HL-60/S4 (cell line): ENCODE results near the gene FBXL17.

Experiments
- in situ Hi-C: fragments of 300-500 bp; cut with MboI; formaldehyde crosslinking; loops from 2 replicates; pipeline ENCODE4 v1.14.3; 2022; ENCODE audit warnings: low sequenced_read_pairs

Gene FBXL17

GRCh38 chr5:107874795-107875194 is 507.1 kb downstream of the FBXL17 start:
- in situ Hi-C loops: no loop called here

DNA sequence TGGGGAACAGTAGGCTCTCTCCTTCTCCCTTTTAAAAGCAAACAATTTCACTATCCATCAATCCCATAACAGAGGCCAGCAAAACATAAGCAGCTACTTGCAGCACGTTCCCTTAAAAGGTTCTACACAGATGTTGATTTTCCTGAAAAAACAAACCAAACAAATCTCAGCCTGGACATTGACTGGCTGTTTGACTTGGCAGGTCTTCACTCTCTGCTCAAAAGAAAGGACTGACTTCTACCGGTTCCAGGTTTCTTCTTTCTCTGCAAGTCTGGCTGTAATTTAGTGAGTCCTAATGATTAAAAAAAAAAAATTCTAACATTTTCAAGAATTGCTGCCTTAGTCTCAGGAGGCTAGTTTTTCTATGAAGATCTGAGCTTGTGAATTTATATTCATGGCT is 508.0 kb downstream of the FBXL17 start:
- in situ Hi-C loops: no loop called here

- in situ Hi-C loops: no loop called here
Measured at GRCh38 chr5:107871023-107871422, 510.9 kb downstream of the FBXL17 start.

GRCh38 chr5:107869438-107870115 is 512.3 kb downstream of the FBXL17 start:
- in situ Hi-C loops: no loop called here

- in situ Hi-C loops: no loop called here
Measured at GRCh38 chr5:107868650-107869409, 513.1 kb downstream of the FBXL17 start.

GRCh38 chr5:107867266-107867665 is 514.6 kb downstream of the FBXL17 start:
- in situ Hi-C loops: no loop called here

- in situ Hi-C loops: no loop called here
Measured at GRCh38 chr5:107864793-107865192, 517.1 kb downstream of the FBXL17 start.

DNA sequence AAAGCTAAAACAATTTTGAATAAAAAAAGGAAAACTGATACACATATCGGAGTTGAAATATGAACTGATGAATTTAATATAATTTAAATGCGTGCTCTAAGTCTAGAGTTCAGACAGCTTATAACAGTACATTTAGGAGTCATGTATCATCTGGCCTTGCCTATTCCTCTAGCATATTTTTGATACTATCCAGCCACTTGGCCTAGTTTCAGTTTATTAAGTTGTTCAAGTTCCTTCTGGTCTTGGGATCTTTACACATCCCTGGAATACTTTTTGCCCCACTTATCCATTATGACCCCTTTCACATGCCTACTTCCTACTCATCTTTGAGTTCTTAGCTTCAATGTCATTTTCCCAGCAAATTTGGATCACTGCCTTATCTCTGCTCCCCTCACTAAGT is 518.8 kb downstream of the FBXL17 start:
- in situ Hi-C loops: no loop called here

DNA sequence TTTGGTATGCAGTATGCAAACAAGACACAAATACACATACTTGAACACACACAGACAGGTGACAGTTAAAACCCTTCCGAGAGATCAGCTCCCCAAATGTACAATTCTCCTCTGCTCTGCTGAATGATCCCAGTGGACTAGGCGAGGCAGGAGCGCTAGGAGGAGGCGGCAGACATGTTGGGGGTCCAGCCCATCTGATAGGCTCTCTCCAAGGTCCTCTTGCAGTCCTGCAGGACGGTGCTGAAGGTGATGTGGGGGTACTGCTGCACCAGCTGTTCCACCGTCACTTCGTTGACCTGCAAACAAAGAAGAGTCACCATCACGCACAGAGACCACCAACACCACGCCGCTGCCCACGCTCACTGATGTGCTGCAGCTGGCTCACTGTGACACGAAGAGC is 520.3 kb downstream of the FBXL17 start:
- in situ Hi-C loops: no loop called here

DNA sequence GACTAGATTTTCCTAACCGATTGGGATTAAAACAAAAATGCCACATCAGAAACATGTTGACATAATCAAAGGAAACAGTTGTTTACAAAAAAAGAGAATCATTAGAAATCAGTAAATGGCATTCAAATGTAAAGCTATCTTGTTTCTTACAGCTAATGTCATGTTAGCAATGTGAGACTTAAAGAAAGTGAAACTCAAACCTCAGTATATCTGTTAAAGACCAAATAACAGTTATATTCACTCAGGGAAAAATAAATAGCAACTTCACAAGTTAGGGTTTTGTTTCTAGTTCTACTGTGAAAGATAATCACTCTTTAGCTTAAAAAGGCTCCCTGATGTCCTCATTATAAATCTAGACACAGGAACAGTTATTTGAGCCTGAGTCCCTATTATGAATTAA is 521.9 kb downstream of the FBXL17 start:
- in situ Hi-C loops: no loop called here

DNA sequence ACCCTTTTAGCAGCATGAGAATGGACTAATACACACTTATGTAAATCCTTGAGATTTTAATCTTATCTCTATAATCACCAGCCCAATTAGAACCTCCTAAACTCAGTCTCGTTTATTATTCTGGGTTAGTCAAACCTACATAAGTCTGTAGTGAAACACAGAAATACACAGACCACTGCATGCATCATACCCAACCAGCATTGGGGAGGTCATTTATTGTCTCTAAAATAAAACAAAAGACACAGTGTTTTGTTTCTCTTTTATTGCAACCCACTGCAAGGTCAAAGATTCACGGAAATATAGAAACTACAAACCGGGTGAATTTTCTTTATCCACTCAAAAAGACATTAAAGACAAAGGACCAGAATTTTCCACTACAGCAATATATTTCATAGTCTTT is 523.1 kb downstream of the FBXL17 start:
- in situ Hi-C loops: no loop called here

GRCh38 chr5:107858324-107858723 is 523.6 kb downstream of the FBXL17 start:
- in situ Hi-C loops: no loop called here

DNA sequence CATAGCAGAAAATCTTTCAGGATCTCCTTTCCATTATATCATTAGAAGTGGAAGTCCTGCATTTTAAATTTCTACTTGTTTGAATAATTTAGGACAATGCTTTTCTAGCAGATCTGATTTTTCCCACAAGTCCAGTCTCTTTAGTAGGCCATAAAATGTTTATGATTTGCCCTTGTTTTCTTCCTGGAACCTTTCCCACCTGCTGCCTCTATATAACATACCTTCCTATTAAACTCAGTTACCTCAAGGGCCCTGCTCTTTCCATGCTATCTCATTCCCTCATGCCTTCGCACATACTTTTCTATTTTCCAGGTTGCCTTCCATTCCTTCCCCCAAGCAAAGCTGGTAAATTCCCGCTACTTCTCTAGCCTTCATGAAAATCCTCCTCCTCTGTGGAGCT is 524.1 kb downstream of the FBXL17 start:
- in situ Hi-C loops: no loop called here

DNA sequence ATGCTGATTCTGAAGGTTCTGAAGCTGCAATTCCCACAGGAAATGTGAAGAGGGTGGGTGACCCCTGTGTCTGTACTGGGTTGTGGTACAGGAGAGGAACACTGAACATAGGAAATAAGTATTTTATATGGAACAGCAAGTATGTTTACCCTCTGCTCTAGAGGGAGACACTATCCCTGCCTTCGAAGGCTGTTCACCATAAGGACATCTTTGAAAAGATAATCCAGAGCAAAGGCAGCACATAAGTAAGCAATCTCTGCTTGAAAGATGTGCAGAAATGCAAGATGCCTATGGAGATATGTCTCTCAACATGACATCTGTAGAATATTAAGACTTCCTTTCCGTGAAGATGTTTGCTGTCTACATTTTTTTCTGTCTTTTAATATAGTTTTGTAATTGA is 526.7 kb downstream of the FBXL17 start:
- in situ Hi-C loops: no loop called here

- in situ Hi-C loops: no loop called here
Measured at GRCh38 chr5:107853696-107854095, 528.2 kb downstream of the FBXL17 start.

- in situ Hi-C loops: no loop called here
Measured at GRCh38 chr5:107853031-107853430, 528.9 kb downstream of the FBXL17 start.

DNA sequence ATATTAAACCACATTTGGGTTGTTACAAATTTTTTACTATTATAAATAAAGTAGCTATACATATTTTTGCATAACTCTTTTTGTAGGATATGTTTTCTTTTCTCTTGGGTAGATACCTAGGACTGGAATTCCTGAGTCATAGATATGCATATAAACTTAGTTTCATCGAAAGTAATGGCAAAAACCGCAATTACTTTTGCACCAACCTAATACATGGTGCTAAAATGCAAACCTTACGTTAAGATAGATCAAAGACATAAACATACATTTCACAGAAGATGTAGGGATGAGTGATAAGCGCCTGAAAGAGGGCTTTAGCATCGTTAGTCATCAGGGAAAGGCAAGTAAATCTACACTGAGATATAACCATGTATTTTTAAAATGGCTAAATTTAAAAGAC is 532.8 kb downstream of the FBXL17 start:
- in situ Hi-C loops: no loop called here

DNA sequence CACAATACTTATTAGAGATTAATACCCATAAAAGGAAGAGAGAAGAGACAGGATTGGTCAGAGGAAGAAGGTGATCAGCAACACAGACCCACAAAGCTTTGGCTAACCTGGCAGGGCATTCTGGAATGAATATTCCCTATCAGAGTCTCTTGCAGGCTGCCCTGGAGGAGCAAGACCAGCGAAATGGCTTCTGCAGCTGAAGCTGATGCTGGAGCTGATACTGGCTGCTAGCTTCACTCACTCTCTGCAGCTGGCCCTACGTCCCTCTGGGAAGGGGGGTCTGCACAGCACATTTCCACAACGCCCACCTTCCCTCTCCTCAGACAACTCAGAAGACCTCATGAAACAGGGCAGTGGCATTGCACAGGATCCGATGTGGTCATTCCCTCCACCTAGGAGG is 541.3 kb downstream of the FBXL17 start:
- in situ Hi-C loops: no loop called here

DNA sequence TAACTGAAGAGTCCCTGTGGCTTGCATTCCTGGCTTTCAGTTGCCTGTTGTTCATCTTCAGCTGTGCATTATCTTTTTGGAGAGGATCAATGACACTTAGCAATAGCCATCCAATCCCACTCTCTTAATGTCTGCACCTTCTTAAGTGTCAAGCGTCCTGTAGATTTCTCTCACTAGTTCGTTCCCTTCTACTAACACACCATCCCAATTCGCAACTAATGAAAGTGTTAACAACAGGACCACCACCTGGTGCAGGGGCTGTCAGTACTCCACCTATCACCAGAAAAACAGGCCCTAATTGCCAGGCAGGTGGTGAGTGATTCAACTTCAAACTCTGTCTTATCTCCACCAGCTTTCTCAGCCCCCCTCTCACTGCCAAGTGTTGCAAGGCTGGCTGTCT is 541.7 kb downstream of the FBXL17 start:
- in situ Hi-C loops: no loop called here

DNA sequence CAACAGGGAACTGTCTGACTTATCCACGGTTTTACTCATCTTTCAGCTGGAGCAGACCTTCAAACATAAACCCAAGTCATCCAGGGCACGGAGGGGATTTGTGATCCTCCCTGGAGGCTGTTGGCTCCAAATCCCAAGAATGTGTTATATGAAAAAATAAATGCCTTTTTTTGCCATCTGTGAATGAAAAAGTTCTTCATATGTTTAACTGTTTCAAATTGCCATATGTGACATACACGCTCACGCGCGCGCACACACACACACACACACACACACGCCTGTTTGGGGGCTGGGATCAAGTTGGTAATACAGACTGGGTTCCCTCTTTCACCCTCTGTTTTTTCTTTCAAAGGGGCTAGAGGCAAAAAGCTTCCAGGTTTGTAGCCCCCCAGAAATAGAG is 546.8 kb downstream of the FBXL17 start:
- in situ Hi-C loops: no loop called here

DNA sequence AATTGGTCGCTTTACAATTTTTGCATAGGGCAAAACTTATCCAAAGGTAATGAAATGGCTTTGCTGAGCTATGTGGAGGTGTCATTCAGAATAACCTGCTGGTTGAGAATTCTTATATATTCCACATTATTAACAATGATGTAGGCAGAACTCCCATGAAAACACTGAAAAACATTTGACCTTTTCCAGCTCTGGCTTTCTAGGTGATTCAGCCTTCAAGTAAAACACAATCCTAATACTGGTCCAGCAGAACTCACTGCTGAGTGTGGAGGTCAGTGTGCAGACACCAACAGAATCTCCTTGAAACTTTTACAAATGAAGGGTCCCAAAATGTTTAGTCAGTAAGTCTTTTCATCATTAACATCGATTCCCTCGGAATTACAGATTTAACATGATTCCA is 549.2 kb downstream of the FBXL17 start:
- in situ Hi-C loops: no loop called here

DNA sequence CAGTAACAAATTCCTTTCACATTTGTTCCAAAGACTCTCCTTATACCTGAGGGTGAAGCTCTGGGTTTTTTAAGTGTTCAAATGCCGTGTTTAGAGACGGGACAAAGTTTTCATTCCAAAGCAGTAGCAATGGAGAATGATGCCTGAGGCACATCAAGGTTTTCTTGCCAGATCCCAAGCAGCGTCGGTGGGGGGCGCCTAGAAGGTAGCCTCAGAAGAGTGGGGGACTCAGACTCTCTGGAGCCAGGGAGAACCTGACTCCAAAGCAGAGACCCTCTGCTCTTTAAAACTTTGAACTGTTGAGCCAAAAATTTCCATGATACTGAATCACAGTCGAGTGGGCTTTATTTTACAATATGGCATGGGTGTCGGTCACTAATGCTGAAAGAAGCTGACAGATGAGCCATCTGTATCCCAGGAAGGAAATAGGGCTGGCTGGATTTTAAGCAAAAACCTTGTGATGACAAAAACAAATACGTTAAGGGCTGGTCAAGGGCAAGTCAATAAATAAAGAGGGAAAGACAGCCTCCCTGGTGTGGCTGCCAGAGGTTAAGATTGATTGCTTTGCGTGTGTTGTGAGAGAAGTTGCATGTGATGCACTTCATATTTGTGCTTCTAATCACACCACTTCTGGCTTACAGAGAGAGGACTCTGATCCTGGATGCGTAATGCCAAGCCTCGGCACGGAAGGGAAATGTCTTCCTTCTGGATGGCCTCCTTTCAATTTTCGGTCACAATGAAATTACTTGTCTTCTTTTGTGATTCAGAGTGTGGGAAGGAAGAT is 550.1 kb downstream of the FBXL17 start:
- in situ Hi-C loops: no loop called here
